Cardiac muscle cell (in vitro differentiated cells and primary cell): ENCODE data around the gene FAM193A. TPM values are rescaled to one million over a fixed set of nuclear protein-coding genes. Genes with fewer than 3 reads are reported as not detected.

ENCODE experiments used
- DNase-seq, 2 donors: peaks; one replicate each; pipeline versions ENCODE4 v3.0.0 to v3.0.0-alpha.2; 2010 to 2017; ENCODE audit warnings: low read depth in 1 of 2, low spot score in 1 of 2
- H3K27ac ChIP-seq: fragments of 200-600 bp; sonication (generic); 2 replicates; pipeline ENCODE4 v1.5.1; 2016
- H3K27me3 ChIP-seq: fragments of 200-600 bp; sonication (generic); 2 replicates; pipeline ENCODE4 v1.6.0; 2016; ENCODE audit warnings: control low read depth
- H3K36me3 ChIP-seq: fragments of 200-600 bp; sonication (generic); 2 replicates; pipeline ENCODE4 v1.5.1; 2016; ENCODE audit warnings: control low read depth
- H3K4me1 ChIP-seq: fragments of 200-600 bp; sonication (generic); 2 replicates; pipeline ENCODE4 v1.8.1; 2017; ENCODE audit warnings: low read depth, mild to moderate bottlenecking, mixed run types
- H3K4me3 ChIP-seq: fragments of 200-600 bp; sonication (generic); 2 replicates; pipeline ENCODE4 v1.5.1; 2016; ENCODE audit warnings: mild to moderate bottlenecking
- H3K9me3 ChIP-seq: fragments of 200-600 bp; sonication (generic); 2 replicates; pipeline ENCODE4 v1.5.1; 2017; ENCODE audit warnings: low read depth, mild to moderate bottlenecking, control low read depth
- CTCF ChIP-seq: IDR thresholded peaks from 2 replicates; pipeline ENCODE4 v1.5.1; 2012; ENCODE audit warnings: low read depth, mild to moderate bottlenecking, low read length
- polyA plus RNA-seq: library from polyadenylated mRNA; unstranded; fragments of >200 nt; fragmentation: Nextera tagmentation; extraction: Ambion mirVana; gene quantifications from 2 replicates; pipeline ENCODE4 v1.2.1, GENCODE V29; 2016
- total RNA-seq: library from RNA; depleted of rRNA; stranded (reverse); fragments of >200 nt; gene quantifications from 2 replicates; pipeline ENCODE4 v1.2.3, GENCODE V29; 2016

Gene FAM193A
- total and polyA plus RNA-seq, 2 experiments from 2014 or later: 12.0 to 34.0 TPM

GRCh38 chr4:2583092-2583491, 46.6 kb downstream of the FAM193A start:
- peak overlapping the region; percentile 36 for H3K27ac ChIP-seq
- TF ChIP-seq CTCF: no peak

GRCh38 chr4:2583517-2583916, 47.1 kb downstream of the FAM193A start:
- TF ChIP-seq CTCF: no peak
- H3K4me3 ChIP-seq: no peak overlapping the region
- H3K27me3 ChIP-seq: no peaks in the 10 kb centered on the region
- no peaks in the 10 kb centered on the region for H3K36me3 ChIP-seq
- peak overlapping the region; percentile 36 for H3K27ac ChIP-seq
- no peaks in the 10 kb centered on the region for H3K9me3 ChIP-seq
- DNase-seq: peak in 1 of 2 donors; percentile 64
- H3K4me1 ChIP-seq: peaks cover 16% of the 10 kb centered on the region

More at GRCh38 chr4:2583092-2583491, 46.6 kb downstream of the FAM193A start:
- Histone ChIP-seq H3K9me3 (no peaks in the 10 kb centered on the region), H3K4me1 (peaks cover 16% of the 10 kb centered on the region), H3K27me3 (no peaks in the 10 kb centered on the region), H3K4me3 (no peak overlapping the region), H3K36me3 (no peaks in the 10 kb centered on the region)
- no peak for DNase-seq

- peaks cover 30% of the 10 kb centered on the region for H3K4me1 ChIP-seq
- H3K36me3 ChIP-seq: no peaks in the 10 kb centered on the region
- no peak overlapping the region for H3K27ac ChIP-seq
- no peak for TF ChIP-seq CTCF
- no peak for DNase-seq
- H3K27me3 ChIP-seq: no peaks in the 10 kb centered on the region
- no peaks in the 10 kb centered on the region for H3K9me3 ChIP-seq
- H3K4me3 ChIP-seq: no peak overlapping the region
Measured at GRCh38 chr4:2586502-2586901, 50.1 kb downstream of the FAM193A start.

GRCh38 chr4:2587213-2587823, 50.9 kb downstream of the FAM193A start:
- Histone ChIP-seq H3K36me3 (no peaks in the 10 kb centered on the region), H3K4me1 (peaks cover 34% of the 10 kb centered on the region), H3K4me3 (no peak overlapping the region), H3K27me3 (no peaks in the 10 kb centered on the region), H3K9me3 (no peaks in the 10 kb centered on the region), H3K27ac (no peak overlapping the region)
- TF ChIP-seq CTCF: no peak
- no peak for DNase-seq

- Histone ChIP-seq H3K4me1 (peaks cover 31% of the 10 kb centered on the region), H3K36me3 (no peaks in the 10 kb centered on the region), H3K9me3 (no peaks in the 10 kb centered on the region), H3K4me3 (no peak overlapping the region), H3K27me3 (no peaks in the 10 kb centered on the region), H3K27ac (no peak overlapping the region)
- no peak for TF ChIP-seq CTCF
- DNase-seq: no peak
Measured at GRCh38 chr4:2588259-2588658, 51.8 kb downstream of the FAM193A start.
